ENCODE measurements around the gene RERE.

RERE gene

DNA sequence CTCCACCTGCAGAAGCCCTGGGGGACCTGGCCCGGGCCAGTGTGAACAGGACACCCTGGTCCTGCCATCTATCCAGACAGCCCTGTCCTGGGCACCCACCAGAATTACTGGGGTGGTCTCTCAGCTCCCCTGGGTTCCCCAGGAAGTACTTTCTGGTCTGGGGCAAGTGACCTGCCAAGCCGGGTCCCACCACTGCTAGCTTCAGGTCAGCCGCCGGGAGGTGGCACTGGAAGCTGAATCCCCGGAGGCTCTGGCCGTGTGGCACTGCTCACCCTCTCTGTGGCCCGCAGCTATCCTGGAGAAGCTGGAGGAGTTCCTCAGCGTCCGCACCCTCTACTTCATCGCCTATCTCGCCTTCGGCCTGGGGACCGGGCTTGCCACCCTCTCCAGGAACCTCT, 478.2 kb downstream of the RERE start:
- in situ Hi-C loops (cut with MboI; ENCODE audit: low pct_unique_long_range_greater_than_20kb, low sequenced_read_pairs, unreplicated experiment) = no loop called here
- no peak for DNase-seq (ENCODE audit: low spot score)
- TF ChIP-seq, protein P1, sequence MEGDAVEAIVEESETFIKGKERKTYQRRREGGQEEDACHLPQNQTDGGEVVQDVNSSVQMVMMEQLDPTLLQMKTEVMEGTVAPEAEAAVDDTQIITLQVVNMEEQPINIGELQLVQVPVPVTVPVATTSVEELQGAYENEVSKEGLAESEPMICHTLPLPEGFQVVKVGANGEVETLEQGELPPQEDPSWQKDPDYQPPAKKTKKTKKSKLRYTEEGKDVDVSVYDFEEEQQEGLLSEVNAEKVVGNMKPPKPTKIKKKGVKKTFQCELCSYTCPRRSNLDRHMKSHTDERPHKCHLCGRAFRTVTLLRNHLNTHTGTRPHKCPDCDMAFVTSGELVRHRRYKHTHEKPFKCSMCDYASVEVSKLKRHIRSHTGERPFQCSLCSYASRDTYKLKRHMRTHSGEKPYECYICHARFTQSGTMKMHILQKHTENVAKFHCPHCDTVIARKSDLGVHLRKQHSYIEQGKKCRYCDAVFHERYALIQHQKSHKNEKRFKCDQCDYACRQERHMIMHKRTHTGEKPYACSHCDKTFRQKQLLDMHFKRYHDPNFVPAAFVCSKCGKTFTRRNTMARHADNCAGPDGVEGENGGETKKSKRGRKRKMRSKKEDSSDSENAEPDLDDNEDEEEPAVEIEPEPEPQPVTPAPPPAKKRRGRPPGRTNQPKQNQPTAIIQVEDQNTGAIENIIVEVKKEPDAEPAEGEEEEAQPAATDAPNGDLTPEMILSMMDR (IDR thresholded peaks at IDR 0.05; ENCODE audit: extremely low read depth, insufficient read depth, missing control alignments) = no peak

DNA sequence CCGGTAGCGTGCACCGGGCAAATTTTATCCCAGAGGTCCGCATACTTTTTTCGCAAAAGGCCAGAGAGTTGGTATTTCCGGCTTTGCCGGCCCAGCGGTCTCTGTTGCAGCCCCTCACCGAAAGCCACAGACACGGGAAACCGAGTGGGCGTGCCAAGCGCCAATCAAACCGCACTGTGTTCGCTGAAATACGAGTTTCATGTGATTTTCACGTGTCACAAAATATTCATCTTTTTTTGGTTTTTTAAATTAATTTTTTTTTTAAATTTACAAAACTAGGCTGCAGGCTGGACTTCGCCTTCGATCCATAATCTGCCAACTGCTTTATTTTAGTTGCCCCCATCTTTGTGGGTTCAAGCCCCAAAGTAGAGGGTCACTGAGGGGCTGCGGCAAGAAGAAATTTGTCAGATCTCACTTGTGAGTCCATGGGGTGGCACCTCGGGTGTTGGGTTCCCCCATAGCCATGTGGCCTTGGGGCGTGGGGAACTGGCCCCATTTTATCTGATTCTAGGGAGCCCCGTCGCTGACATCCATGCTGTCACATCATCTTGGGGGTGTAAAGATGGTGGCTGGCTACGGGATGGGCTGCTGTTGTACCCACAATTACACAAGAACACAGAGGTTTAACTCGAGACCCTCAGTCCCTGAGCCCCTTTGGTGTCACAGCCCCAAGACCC, 478.8 kb downstream of the RERE start:
- no peak for DNase-seq (ENCODE audit: low spot score)
- TF ChIP-seq, protein P1 (IDR thresholded peaks at IDR 0.05; ENCODE audit: extremely low read depth, insufficient read depth, missing control alignments) = no peak
- in situ Hi-C loops (cut with MboI; ENCODE audit: low pct_unique_long_range_greater_than_20kb, low sequenced_read_pairs, unreplicated experiment) = no loop called here

DNA sequence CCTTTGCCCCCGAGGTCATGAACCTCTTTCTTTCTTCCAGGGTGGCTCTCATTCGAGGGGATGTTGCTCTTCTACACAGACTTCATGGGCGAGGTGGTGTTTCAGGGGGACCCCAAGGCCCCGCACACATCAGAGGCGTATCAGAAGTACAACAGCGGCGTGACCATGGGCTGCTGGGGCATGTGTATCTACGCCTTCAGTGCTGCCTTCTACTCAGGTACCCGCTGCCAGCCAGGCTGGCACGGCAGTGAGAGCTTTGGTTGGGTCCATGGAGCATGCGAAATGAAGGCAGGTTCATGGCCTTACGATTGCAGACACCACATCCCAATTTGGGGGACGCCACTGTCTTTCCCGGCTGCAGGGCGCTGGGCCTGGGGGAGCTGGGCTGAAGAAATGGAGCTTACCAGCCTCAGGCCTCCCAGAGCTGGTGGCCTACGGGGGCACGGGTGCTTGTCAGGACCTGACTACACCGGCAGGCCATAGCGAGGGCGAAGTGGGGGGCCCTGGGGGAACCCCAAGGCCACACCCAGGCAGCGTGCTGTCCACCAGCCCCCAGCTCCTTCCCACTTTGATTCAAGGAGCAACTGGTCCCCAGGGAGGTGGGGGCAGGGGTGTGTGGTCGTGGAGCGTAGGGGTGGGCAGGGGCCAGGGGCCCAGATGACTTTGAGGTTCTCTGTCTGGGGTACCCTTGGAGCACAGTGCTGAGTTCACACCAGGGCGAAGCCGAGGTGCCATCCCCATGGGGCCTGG, 479.5 kb downstream of the RERE start:
- DNase-seq (ENCODE audit: low spot score) = no peak
- TF ChIP-seq, protein P1 (IDR thresholded peaks at IDR 0.05; ENCODE audit: extremely low read depth, insufficient read depth, missing control alignments) = no peak
- in situ Hi-C loops (cut with MboI; ENCODE audit: low pct_unique_long_range_greater_than_20kb, low sequenced_read_pairs, unreplicated experiment) = no loop called here

DNA sequence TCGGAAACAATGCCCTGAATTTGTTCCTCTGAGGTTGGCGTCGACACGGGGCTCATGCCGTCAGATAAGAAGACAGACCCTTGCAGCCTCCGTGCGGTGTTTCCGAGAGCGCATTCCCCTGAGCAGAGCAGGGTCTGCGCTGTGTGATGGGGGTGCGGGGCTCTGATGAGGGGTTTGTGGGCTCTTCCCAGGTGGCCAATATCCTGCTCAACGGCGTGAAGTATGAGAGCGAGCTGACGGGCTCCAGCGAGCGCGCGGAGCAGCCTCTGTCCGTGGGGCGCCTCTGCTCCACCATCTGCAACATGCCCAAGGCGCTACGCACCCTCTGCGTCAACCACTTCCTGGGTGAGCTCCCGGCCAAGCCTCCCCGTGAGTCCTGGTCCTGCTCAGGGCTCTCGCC, 482.2 kb downstream of the RERE start:
- in situ Hi-C loops (cut with MboI; ENCODE audit: low pct_unique_long_range_greater_than_20kb, low sequenced_read_pairs, unreplicated experiment) = no loop called here
- no peak for DNase-seq (ENCODE audit: low spot score)
- TF ChIP-seq, protein P1 (IDR thresholded peaks at IDR 0.05; ENCODE audit: extremely low read depth, insufficient read depth, missing control alignments) = no peak

DNA sequence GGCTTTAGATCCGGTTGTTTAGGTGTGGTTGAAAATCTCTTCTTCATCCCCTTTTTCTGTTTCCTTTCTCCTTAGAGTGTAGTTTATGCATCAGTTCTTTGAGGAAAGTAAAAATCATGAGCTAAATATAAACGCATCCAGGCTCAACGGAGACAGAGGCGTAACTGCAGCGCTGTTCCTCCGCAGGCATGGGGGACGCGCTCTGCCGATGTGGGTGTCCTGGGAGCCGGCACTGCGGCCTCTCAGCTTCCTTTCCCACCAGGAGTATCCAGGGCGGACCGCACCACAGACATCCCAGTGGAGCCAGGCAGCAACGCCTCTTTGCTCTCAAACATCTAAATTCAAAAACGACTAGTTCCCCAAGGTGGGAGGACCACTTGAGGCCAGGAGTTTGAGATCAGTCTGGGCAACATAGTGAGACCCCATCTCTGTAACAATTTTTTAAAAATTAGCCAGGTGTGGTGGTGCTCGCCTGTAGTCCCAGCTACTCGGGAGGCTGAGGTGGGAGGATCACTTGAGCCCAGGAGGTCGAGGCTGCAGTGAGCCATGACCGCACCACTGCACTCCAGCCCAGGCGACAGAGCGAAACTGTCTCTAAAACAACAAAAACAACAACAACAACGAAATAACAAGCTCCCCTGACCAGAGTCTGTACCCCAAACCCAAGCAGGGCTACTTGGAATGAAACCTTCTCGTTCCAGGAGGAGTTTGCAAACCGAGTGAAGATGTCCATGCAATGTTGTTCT, 483.2 kb downstream of the RERE start:
- in situ Hi-C loops (cut with MboI; ENCODE audit: low pct_unique_long_range_greater_than_20kb, low sequenced_read_pairs, unreplicated experiment) = no loop called here
- TF ChIP-seq, protein P1 (IDR thresholded peaks at IDR 0.05; ENCODE audit: extremely low read depth, insufficient read depth, missing control alignments) = no peak
- no peak for DNase-seq (ENCODE audit: low spot score)

DNA sequence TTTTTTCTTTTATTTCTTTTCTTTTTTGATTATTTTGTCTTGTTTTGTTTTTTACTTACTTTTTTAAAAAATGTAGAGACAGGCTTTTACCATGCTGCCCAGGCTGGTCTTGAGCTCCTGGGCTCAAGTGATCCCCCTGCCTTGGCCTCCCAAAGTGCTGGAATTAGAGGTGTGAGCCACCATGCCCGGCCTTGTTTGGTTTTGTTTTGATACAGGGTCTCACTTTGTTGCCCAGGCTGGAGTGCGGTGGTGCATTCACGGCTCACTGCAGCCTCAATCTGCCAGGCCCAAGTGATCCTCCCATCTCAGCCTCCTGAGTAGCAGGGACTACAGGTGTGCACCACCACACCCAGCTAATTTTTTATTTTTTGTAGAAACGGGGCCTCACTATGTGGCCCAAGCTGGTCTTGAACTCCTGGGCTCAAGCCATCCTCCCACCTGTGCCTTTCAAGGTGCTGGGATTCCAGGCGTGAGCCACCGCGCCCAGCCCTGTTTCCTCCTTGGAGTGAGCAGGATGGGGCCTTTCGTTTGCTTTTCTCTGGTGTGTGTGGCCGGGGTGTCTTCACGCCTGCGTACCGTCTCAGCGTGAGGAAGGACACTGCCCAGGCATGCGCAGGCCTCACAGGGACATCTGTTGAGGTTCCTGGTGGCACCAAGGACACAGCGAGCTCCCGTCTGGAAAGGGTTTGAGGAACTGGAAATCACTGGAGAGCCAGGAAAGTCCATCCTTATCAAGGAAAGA, 484.0 kb downstream of the RERE start:
- no peak for DNase-seq (ENCODE audit: low spot score)
- in situ Hi-C loops (cut with MboI; ENCODE audit: low pct_unique_long_range_greater_than_20kb, low sequenced_read_pairs, unreplicated experiment) = no loop called here
- TF ChIP-seq, protein P1 (IDR thresholded peaks at IDR 0.05; ENCODE audit: extremely low read depth, insufficient read depth, missing control alignments) = no peak

Measured in GM13977 (cell line).